NT2/D1 (cell line): ENCODE results near the gene IDH1.

Source experiments
- DNase-seq: peaks from one replicate; pipeline ENCODE4 v3.0.0-alpha.2; 2011; ENCODE audit warnings: low read depth, low spot score
- H3K27me3 ChIP-seq: 2 replicates; pipeline ENCODE4 v1.6.0; 2011; ENCODE audit warnings: mild to moderate bottlenecking; ENCODE audit not compliant: insufficient read length, insufficient read depth
- H3K36me3 ChIP-seq: 2 replicates; pipeline ENCODE4 v1.6.1; 2011; ENCODE audit warnings: mild to moderate bottlenecking, low read length, mixed read lengths; ENCODE audit not compliant: insufficient read depth, insufficient read length
- H3K4me1 ChIP-seq: 2 replicates; pipeline ENCODE4 v1.5.1; 2011; ENCODE audit not compliant: insufficient read depth, insufficient read length
- H3K4me3 ChIP-seq: 2 replicates; pipeline ENCODE4 v1.5.1; 2011; ENCODE audit warnings: low read depth; ENCODE audit not compliant: insufficient read length
- H3K9ac ChIP-seq: 2 replicates; pipeline ENCODE4 v1.6.0; 2011; ENCODE audit warnings: low read depth; ENCODE audit not compliant: insufficient read length
- H3K9me3 ChIP-seq: 2 replicates; pipeline ENCODE4 v1.5.1; 2011; ENCODE audit warnings: mild to moderate bottlenecking, low read length; ENCODE audit not compliant: insufficient read depth
- SUZ12 ChIP-seq: IDR thresholded peaks from 2 replicates; pipeline ENCODE4 v1.6.1; 2011; ENCODE audit not compliant: insufficient read length, insufficient read depth; ENCODE audit errors: extremely low read depth
- YY1 ChIP-seq: IDR thresholded peaks from 2 replicates; pipeline ENCODE4 v1.6.1; 2011; ENCODE audit not compliant: insufficient read length, insufficient read depth
- ZNF274 ChIP-seq: IDR thresholded peaks from 2 replicates; pipeline ENCODE4 v1.6.1; 2011; ENCODE audit warnings: mild to moderate bottlenecking, low read depth, low read length

The IDH1 gene

GRCh38 chr2:208256192-208256782 lies 1.4 kb upstream of the IDH1 start:
- TF ChIP-seq SUZ12 (no peak), YY1 (no peak), ZNF274 (no peak)
- Histone ChIP-seq H3K36me3 (peaks cover 21% of the 10 kb centered on the region), H3K4me1 (no peaks in the 10 kb centered on the region), H3K9ac (no peak overlapping the region), H3K4me3 (no peak overlapping the region), H3K27me3 (no peaks in the 10 kb centered on the region), H3K9me3 (no peaks in the 10 kb centered on the region)
- DNase-seq = no peak

GRCh38 chr2:208255557-208256106 lies 761 bp upstream of the IDH1 start:
- TF ChIP-seq SUZ12 (no peak), YY1 (no peak), ZNF274 (no peak)
- H3K4me3 ChIP-seq = peak overlapping the region; percentile 98
- no peak for DNase-seq
- H3K27me3 ChIP-seq = no peaks in the 10 kb centered on the region
- H3K9me3 ChIP-seq = no peaks in the 10 kb centered on the region
- no peaks in the 10 kb centered on the region for H3K4me1 ChIP-seq
- peak overlapping the region; percentile 92 for H3K9ac ChIP-seq
- H3K36me3 ChIP-seq = peaks cover 27% of the 10 kb centered on the region

DNA sequence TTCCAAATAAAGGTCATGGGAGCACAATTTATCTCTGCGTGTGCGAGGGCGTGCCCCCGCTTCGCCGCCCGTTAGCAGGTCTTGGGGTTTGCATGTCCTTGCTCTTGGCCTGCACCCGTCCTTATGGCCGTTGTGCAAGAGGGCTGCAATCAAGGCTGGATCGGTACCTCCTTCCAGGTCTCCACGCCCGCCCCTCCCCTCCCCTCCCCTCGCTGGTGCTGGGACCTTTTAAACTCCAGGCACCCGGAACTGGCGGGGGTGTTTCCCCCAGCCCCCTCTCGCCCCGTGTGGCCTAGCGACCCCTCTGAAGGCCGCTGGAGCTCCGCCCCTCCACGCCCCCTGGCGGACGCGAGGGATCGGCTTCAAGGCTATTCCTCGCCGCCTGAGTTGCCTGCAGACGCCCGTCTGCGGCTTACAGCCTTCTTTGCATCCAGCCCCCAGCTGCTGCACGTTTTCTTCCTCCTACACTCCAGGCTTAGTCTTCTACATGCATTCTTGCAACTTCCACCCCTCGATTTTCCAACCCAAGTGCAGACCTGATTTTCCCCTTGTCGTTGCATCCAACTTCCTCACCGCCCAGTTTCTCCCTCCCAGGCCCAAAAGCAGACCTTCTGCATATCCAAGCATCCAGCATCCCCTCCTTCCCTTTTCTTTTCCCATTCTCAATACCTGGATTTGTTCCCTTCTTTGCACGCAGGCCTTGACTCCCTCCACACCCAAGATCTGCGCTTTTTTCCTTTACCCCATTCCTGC lies 577 bp downstream of the IDH1 start:
- peak overlapping the region; percentile 98 for H3K4me3 ChIP-seq
- H3K4me1 ChIP-seq = no peaks in the 10 kb centered on the region
- TF ChIP-seq YY1 (no peak), SUZ12 (no peak), ZNF274 (no peak)
- H3K9me3 ChIP-seq = no peaks in the 10 kb centered on the region
- peaks cover 41% of the 10 kb centered on the region for H3K36me3 ChIP-seq
- H3K27me3 ChIP-seq = no peaks in the 10 kb centered on the region
- peak overlapping the region; percentile 100 for H3K9ac ChIP-seq
- peak; percentile 86 for DNase-seq

- no peak for TF ChIP-seq ZNF274
- no peak for TF ChIP-seq SUZ12
- TF ChIP-seq YY1 = no peak
- H3K4me1 ChIP-seq = no peaks in the 10 kb centered on the region
- H3K4me3 ChIP-seq = peak overlapping the region; percentile 98
- H3K9ac ChIP-seq = peak overlapping the region; percentile 100
- DNase-seq = no peak
- no peaks in the 10 kb centered on the region for H3K27me3 ChIP-seq
- peaks cover 47% of the 10 kb centered on the region for H3K36me3 ChIP-seq
- H3K9me3 ChIP-seq = no peaks in the 10 kb centered on the region
Observed at GRCh38 chr2:208253600-208254117, 1.2 kb downstream of the IDH1 start.

GRCh38 chr2:208252716-208253492 lies 2.0 kb downstream of the IDH1 start:
- no peaks in the 10 kb centered on the region for H3K27me3 ChIP-seq
- H3K9me3 ChIP-seq = no peaks in the 10 kb centered on the region
- peaks cover 54% of the 10 kb centered on the region for H3K36me3 ChIP-seq
- H3K9ac ChIP-seq = no peak overlapping the region
- DNase-seq = no peak
- no peaks in the 10 kb centered on the region for H3K4me1 ChIP-seq
- no peak for TF ChIP-seq ZNF274
- no peak for TF ChIP-seq YY1
- no peak for TF ChIP-seq SUZ12
- peak overlapping the region; percentile 98 for H3K4me3 ChIP-seq

- H3K4me3 ChIP-seq = no peak overlapping the region
- no peak for DNase-seq
- H3K4me1 ChIP-seq = no peaks in the 10 kb centered on the region
- H3K27me3 ChIP-seq = no peaks in the 10 kb centered on the region
- H3K9ac ChIP-seq = no peak overlapping the region
- H3K36me3 ChIP-seq = peaks cover 71% of the 10 kb centered on the region
- TF ChIP-seq ZNF274 (no peak), SUZ12 (no peak), YY1 (no peak)
- no peaks in the 10 kb centered on the region for H3K9me3 ChIP-seq
Observed at GRCh38 chr2:208251098-208251497, 3.8 kb downstream of the IDH1 start.
